Lung (tissue), 12 donors: ENCODE measurements around the gene ZFP36L1. TPM values are rescaled to one million over a fixed set of nuclear protein-coding genes. Genes with fewer than 3 reads are reported as not detected.
A peak's percentile ranks its signal among the peaks of the same experiment; 100 is the strongest.

Experiments used
- ATAC-seq: fragments of 200-7000 bp; cut with Tn5 transposase; one replicate; pipeline ENCODE4 v1.9.1; 2020; ENCODE audit warnings: moderate number of reproducible peaks; ENCODE audit not compliant: insufficient read depth, low FRiP score
- DNase-seq, 3 donors: peaks; one replicate each; pipeline ENCODE4 v3.0.0-alpha.2; 2013 to 2017
- H3K27ac ChIP-seq, 2 donors: one replicate each; pipeline ENCODE4 v1.5.1; 2013; ENCODE audit warnings: mild to moderate bottlenecking in 2 of 2, moderate library complexity in 2 of 2, control low read depth in 1 of 2, inconsistent platforms in 1 of 2, low read depth in 1 of 2, low read length in 1 of 2
- H3K27me3 ChIP-seq, 3 donors: one replicate each; pipeline ENCODE4 v1.5.1; 2013; ENCODE audit warnings: low read length in 2 of 3; ENCODE audit not compliant: control insufficient read depth in 3 of 3, insufficient read depth in 3 of 3
- H3K36me3 ChIP-seq, 4 donors: one replicate each; pipeline ENCODE4 v1.5.1; 2013; ENCODE audit warnings: low read length in 4 of 4, mild to moderate bottlenecking in 1 of 4, moderate library complexity in 1 of 4; ENCODE audit not compliant: control insufficient read depth in 4 of 4, insufficient read depth in 4 of 4
- H3K4me1 ChIP-seq, 5 donors: one replicate each; pipeline ENCODE4 v1.5.1; 2013; ENCODE audit warnings: low read length in 5 of 5, mild to moderate bottlenecking in 2 of 5, moderate library complexity in 1 of 5; ENCODE audit not compliant: control insufficient read depth in 5 of 5, insufficient read depth in 5 of 5
- H3K4me3 ChIP-seq: one replicate; pipeline ENCODE4 v1.5.1; 2013; ENCODE audit warnings: mild to moderate bottlenecking, control low read depth, moderate library complexity
- H3K9ac ChIP-seq, 2 donors: one replicate each; pipeline ENCODE4 v1.5.1; 2013; ENCODE audit warnings: low read length in 2 of 2, control low read depth in 1 of 2; ENCODE audit not compliant: insufficient read depth in 1 of 2
- H3K9me3 ChIP-seq, 4 donors: one replicate each; pipeline ENCODE4 v1.5.1; 2013; ENCODE audit warnings: low read length in 3 of 4, mild to moderate bottlenecking in 1 of 4, moderate library complexity in 1 of 4; ENCODE audit not compliant: control insufficient read depth in 4 of 4, insufficient read depth in 3 of 4
- WGBS, 2 donors: extraction: QIAGEN DNeasy Blood & Tissue Kit; methylation state at CpG; one replicate each; pipeline ENCODE4 v1.1.7; 2013; 5-methylcytosine and 5-hydroxymethylcytosine counted together
- polyA plus RNA-seq, 2 donors: library from polyadenylated mRNA; stranded (reverse); fragments of 200-250 nt; gene quantifications; one replicate each; pipeline ENCODE4 v1.2.1, GENCODE V29; 2013
- total RNA-seq, 2 donors: library from RNA; depleted of rRNA in 1 of 2; stranded (reverse); fragments of >200 nt in 1 of 2; gene quantifications; one replicate each; pipeline ENCODE4 v1.2.1, GENCODE V29; 2014 to 2021
- TF ChIP-seq, protein P1 (sequence below): IDR thresholded peaks from 2 replicates; pipeline ENCODE4 v1.5.1; 2012; ENCODE audit warnings: mild to moderate bottlenecking; ENCODE audit errors: control extremely low read depth, extremely low read depth
- donor health status: control.
- donor health status: control.
- donor health status: Bipolar disorder and iron deficiency.
- donor health status: healthy.
- donor health status: DM: yes; HTN: yes; CAD: no.

The ZFP36L1 gene
- total and polyA plus RNA-seq, 4 donors: 63.7 to 364 (median 267) TPM

DNA sequence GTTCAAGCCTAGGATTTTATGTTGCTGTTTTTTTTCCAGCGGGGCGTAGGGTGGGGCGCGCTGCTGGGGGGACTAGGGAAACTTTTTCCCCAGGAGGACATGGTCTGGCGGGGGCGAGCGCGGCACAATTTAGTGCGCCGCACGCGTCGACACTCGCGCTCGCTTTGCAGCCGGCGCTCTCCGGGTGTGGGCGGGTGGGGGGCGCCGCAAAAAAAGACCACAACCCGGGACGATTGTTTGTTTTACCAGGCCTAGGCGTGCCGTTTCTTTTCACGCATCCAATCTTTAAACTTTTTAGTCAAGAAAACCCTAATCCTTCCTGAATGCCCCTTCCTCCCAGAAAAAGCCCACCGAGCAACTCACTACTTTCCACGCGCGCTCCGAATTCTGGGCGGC lies 865 bp upstream of the ZFP36L1 start:
- WGBS, 2 donors: 0 to 1% methylated on average over 33 of the region's 33 CpGs
- Histone ChIP-seq H3K27ac (peak overlapping the region; percentile 99 to 100), H3K27me3 (no peaks in the 10 kb centered on the region), H3K9me3 (no peaks in the 10 kb centered on the region), H3K4me1 (peaks cover 0 to 14% (median 5%) of the 10 kb centered on the region in 5 donors), H3K9ac (peak overlapping the region; percentile 94 to 99), H3K36me3 (peaks cover 10 to 40% (median 19%) of the 10 kb centered on the region in 4 donors), H3K4me3 (peak overlapping the region; percentile 20)
- TF ChIP-seq, protein P1, sequence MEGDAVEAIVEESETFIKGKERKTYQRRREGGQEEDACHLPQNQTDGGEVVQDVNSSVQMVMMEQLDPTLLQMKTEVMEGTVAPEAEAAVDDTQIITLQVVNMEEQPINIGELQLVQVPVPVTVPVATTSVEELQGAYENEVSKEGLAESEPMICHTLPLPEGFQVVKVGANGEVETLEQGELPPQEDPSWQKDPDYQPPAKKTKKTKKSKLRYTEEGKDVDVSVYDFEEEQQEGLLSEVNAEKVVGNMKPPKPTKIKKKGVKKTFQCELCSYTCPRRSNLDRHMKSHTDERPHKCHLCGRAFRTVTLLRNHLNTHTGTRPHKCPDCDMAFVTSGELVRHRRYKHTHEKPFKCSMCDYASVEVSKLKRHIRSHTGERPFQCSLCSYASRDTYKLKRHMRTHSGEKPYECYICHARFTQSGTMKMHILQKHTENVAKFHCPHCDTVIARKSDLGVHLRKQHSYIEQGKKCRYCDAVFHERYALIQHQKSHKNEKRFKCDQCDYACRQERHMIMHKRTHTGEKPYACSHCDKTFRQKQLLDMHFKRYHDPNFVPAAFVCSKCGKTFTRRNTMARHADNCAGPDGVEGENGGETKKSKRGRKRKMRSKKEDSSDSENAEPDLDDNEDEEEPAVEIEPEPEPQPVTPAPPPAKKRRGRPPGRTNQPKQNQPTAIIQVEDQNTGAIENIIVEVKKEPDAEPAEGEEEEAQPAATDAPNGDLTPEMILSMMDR: no peak
- ATAC-seq (no peak), DNase-seq (peak in 1 of 3 donors; percentile 68)

DNA sequence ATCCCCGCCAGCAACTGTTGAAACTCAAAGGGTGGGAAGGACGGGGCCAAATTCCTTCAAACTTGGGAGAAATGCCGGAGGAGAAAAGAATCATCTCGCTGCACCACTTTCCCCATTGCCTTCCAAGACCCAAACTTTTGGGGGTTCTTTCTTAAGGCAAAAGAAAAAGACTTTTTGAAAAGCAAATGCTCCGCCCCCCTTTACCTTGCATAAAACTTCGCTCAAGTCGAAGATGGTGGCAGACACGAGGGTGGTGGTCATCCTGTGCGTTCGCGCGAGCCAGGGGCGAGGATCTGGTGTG lies 239 bp downstream of the ZFP36L1 start:
- H3K27me3 ChIP-seq: no peaks in the 10 kb centered on the region
- TF ChIP-seq, protein P1: no peak
- peaks cover 12 to 50% (median 24%) of the 10 kb centered on the region in 4 donors for H3K36me3 ChIP-seq
- H3K27ac ChIP-seq: peak overlapping the region; percentile 93 to 95
- H3K4me3 ChIP-seq: peak overlapping the region; percentile 94
- H3K9ac ChIP-seq: peak overlapping the region; percentile 99 to 100
- 0% methylated on average over 13 of the region's 13 CpGs for WGBS, 2 donors
- peaks cover 0 to 23% (median 6%) of the 10 kb centered on the region in 5 donors for H3K4me1 ChIP-seq
- no peak for DNase-seq
- ATAC-seq: no peak
- no peaks in the 10 kb centered on the region for H3K9me3 ChIP-seq

DNA sequence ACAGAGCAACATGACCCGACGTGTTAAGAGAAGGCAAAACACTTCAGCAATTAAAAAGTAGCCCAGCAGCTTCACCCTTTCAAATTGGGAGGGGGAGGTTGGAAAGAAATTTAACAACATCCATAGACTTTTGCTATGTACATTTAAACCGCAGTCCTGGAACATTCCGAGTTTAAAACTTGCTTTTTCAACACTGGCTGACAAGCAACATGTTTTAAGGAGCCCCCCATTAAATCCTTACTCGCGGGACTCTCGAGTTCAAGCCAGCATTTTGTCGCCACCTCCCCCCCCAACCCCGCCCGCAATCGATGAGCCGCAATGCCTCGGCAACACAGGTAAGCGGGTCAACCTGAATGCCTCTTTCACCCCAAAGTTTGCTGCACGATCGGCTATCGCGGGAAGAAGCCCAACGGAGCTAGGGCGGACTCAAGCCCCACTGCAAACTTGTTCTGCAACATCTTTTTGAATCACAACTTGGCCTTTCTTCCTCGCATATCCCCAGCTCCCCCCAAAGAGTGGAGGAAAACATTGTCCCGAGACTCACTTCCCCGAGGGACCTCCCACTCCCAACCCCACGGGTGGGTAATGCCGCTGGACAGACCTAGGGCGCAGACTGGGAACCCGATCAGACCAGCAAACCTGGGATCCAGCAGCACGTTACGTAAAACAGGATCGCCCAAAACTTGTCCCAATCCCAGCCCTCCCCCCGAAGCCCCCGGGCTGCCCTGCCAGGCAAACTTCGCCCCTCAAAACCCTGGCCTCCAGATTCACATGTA lies 777 bp downstream of the ZFP36L1 start:
- peak overlapping the region; percentile 99 to 100 for H3K9ac ChIP-seq
- peak overlapping the region; percentile 93 to 95 for H3K27ac ChIP-seq
- no peaks in the 10 kb centered on the region for H3K27me3 ChIP-seq
- no peaks in the 10 kb centered on the region for H3K9me3 ChIP-seq
- DNase-seq (peak; percentile 36 to 56 (median 45)), ATAC-seq (no peak)
- TF ChIP-seq, protein P1: no peak
- peaks cover 0 to 25% (median 7%) of the 10 kb centered on the region in 5 donors for H3K4me1 ChIP-seq
- peak overlapping the region; percentile 94 for H3K4me3 ChIP-seq
- 0 to 1% methylated on average over 33 of the region's 33 CpGs for WGBS, 2 donors
- peaks cover 12 to 55% (median 28%) of the 10 kb centered on the region in 4 donors for H3K36me3 ChIP-seq
